ENCODE data around the gene PDLIM5.

GRCh38 chr4:94595880-94596483, 144.2 kb downstream of the PDLIM5 start:
- TF ChIP-seq SP2 (IDR thresholded peaks at IDR 0.05; ENCODE audit: low read length) (no peak), CTCF (IDR thresholded peaks at IDR 0.05; ENCODE audit: control extremely low read depth in 1 of 3, insufficient read depth in 1 of 3, low read depth in 1 of 3, low read length in 3 of 3) (peak in 2 of 3 experiments; percentile 40 to 43; a peak in 2 of 4 replicates), RFX5 (IDR thresholded peaks at IDR 0.05; ENCODE audit: borderline replicate concordance, low read depth, low read length) (no peak), CHD1 (IDR thresholded peaks at IDR 0.05; ENCODE audit: low read depth, low read length) (no peak), SRF (IDR thresholded peaks at IDR 0.05; ENCODE audit: low read depth, low read length) (no peak), SIX5 (IDR thresholded peaks at IDR 0.05; ENCODE audit: low read depth, low read length) (no peak), POLR2AphosphoS5 (IDR thresholded peaks at IDR 0.05; ENCODE audit: low read depth, low read length) (no peak), POLR2A (IDR thresholded peaks at IDR 0.05; ENCODE audit: control extremely low read depth in 1 of 2, low read depth in 2 of 2, low read length in 2 of 2) (no peak), SP1 (IDR thresholded peaks at IDR 0.05; ENCODE audit: low read depth, low read length) (no peak), RXRA (IDR thresholded peaks at IDR 0.05; ENCODE audit: insufficient read depth, low read depth, low read length) (no peak), EZH2 (IDR thresholded peaks at IDR 0.05; ENCODE audit: low read depth, low read length, severe bottlenecking) (no peak), ATF2 (IDR thresholded peaks at IDR 0.05; ENCODE audit: low read length) (no peak), CEBPB (IDR thresholded peaks at IDR 0.05; ENCODE audit: low read depth, low read length) (no peak)

Measured in H1 (cell line).